Measurements from ENCODE around the gene TICAM2.

- TF ChIP-seq CTCF (IDR thresholded peaks at IDR 0.05; ENCODE audit: insufficient read depth, low read length, poor library complexity, severe bottlenecking) (no peak), EZH2phosphoT487 (conservative IDR thresholded peaks at IDR 0.05; ENCODE audit: low read length) (no peak)
Observed at GRCh38 chr5:115561176-115561575, 41.1 kb downstream of the TICAM2 start.
